GM10248 (cell line): ENCODE data around the gene ZFPL1.

ENCODE experiments used
- CTCF ChIA-PET: fragments of 300-600 bp; sonication (Branson Sonifier 250); formaldehyde crosslinking; extraction: SDS; loops from one replicate; lab custom pipeline; 2021; ENCODE audit warnings: antibody characterized with exemption; lab: Yijun Ruan, JAX
- POLR2A ChIA-PET: fragments of 350-650 bp; sonication (Branson Sonifier 250); formaldehyde crosslinking; extraction: SDS; loops from one replicate; lab custom pipeline; 2020; ENCODE audit warnings: antibody characterized with exemption; lab: Yijun Ruan, JAX
- DNase-seq: peaks from one replicate; pipeline ENCODE4 v3.0.0; 2012; ENCODE audit errors: extremely low spot score
- CTCF ChIP-seq: IDR thresholded peaks from 2 replicates; pipeline ENCODE4 v1.5.1; 2012; ENCODE audit warnings: mild to moderate bottlenecking, low read depth; ENCODE audit errors: extremely low read depth, missing control alignments, control extremely low read depth

Gene ZFPL1

GRCh38 chr11:65104628-65105027 is 20.6 kb downstream of the ZFPL1 start:
- ChIA-PET CTCF (interaction anchor here (1.6 kb wide), 1 partner anchor 13 kb away, joined by 3 read pairs; no protein-coding TSS in a partner anchor), POLR2A (no interaction called here)
- no peak for DNase-seq
- no peak for TF ChIP-seq CTCF

GRCh38 chr11:65107078-65107477 is 23.1 kb downstream of the ZFPL1 start:
- TF ChIP-seq CTCF: no peak
- no peak for DNase-seq
- ChIA-PET CTCF (interaction anchor here (1.3 to 7.5 kb wide), 2 partner anchors 8 to 257 kb away, joined by 3 to 165 read pairs; partner anchors contain the start of gene VPS51), POLR2A (no interaction called here)

GRCh38 chr11:65107751-65108468 is 23.9 kb downstream of the ZFPL1 start:
- ChIA-PET POLR2A (interaction anchor here (0.6 kb wide), 2 partner anchors 288 to 417 kb away, joined by 5 to 7 read pairs; partner anchors contain the start of gene SCYL1), CTCF (interaction anchor here (0.7 to 7.5 kb wide), 6 partner anchors 9 to 257 kb away, joined by 3 to 165 read pairs (median 14); partner anchors contain the start of genes CAPN1 and VPS51)
- TF ChIP-seq CTCF: no peak
- DNase-seq: no peak

- POLR2A ChIA-PET: no interaction called here
- DNase-seq: no peak
- CTCF ChIA-PET: interaction anchor here (0.7 to 7.5 kb wide), 10 partner anchors 10 to 258 kb away, joined by 3 to 165 read pairs (median 20); partner anchors contain the start of genes ARL2, CAPN1, CDC42EP2 and VPS51
- TF ChIP-seq CTCF: no peak
Observed at GRCh38 chr11:65108469-65109123, 24.6 kb downstream of the ZFPL1 start.

GRCh38 chr11:65109231-65110198 is 25.5 kb downstream of the ZFPL1 start:
- DNase-seq: no peak
- CTCF ChIA-PET: interaction anchor here (0.6 to 7.5 kb wide), 34 partner anchors 11 to 324 kb away, joined by 3 to 165 read pairs (median 7); partner anchors contain the start of genes ARL2, CAPN1, CDC42BPG and CDC42EP2
- TF ChIP-seq CTCF: no peak
- POLR2A ChIA-PET: interaction anchor here (0.5 to 4.0 kb wide), 4 partner anchors 10 to 242 kb away, joined by 3 to 14 read pairs (median 4); partner anchors contain the start of genes ARL2, FAU and MRPL49
